ENCODE results near the gene LINC01488.

- TF ChIP-seq CTCF (conservative IDR thresholded peaks at IDR 0.05) (no peak), ZFX (IDR thresholded peaks at IDR 0.05) (no peak)
Observed at GRCh38 chr11:69470793-69471728, 10.4 kb upstream of the LINC01488 start.
